GM19193 (cell line): ENCODE data around the gene FALEC.

Source experiments
- POLR2A ChIP-seq: IDR thresholded peaks from 4 replicates; pipeline ENCODE4 v1.6.1; 2011; ENCODE audit not compliant: insufficient read depth, insufficient read length; ENCODE audit errors: extremely low read depth

FALEC gene

DNA sequence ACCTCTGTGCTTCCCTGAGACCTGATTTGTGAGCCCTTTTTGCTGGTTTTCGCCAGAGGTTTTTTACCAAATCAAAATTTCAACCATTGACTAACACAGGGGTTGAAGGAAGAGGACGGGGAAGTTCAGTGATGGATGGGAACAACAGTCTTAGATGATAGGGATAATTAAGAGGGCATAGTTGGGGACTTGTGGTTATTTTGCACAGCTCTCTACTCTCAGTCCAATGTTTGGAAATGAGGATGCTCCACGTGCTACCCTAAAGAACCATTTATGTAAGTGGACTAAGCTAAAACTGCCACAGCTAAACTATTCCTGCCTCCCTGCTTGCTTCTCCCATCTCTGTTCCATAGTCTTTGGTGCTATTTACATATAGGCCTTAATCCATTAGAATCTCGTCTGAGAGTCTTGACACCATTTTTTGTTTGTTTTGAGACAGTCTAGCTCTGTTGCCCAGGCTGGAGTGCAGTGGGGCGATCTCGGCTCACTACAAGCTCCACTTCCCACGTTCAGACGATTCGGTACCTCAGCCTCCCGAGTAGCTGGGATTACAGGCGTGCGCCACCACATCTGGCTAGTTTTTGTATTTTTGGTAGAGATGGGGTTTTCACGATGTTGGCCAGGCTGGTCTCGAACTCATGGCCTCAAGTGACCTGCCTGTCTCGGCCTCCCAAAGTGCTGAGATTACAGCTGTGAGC, 64.5 kb downstream of the FALEC start:
- TF ChIP-seq POLR2A: no peak

DNA sequence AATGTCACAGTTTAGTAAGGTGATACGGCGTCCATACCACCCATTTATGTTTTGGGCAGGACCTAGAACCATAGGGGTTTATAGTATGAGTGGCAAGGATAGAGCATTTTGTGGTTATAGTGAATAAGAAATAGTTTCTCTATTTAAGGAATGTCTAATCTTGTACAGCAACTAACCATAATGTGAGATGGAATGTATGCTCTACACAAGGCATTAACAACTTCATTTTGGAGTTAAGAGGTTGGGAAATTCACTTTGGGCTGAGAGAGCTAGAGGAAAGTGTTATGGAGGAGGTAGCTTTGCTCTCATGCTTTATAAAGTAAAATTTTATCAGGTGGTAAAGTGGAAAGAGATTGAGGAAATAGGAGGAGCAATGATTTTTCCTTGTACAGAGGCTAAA, 66.8 kb downstream of the FALEC start:
- no peak for TF ChIP-seq POLR2A
